ENCODE data around the gene CHAT. TPM values are rescaled to one million over a fixed set of nuclear protein-coding genes. Genes with fewer than 3 reads are reported as not detected.

CHAT gene
- total and polyA plus RNA-seq, 12 donors: not detected

- ATAC-seq (peak in 1 of 8 donors; percentile 57), DNase-seq (no peak)
- H3K9me3 ChIP-seq: peaks cover 0 to 13% (median 0%) of the 10 kb centered on the region in 11 donors
- no peak overlapping the region for H3K4me3 ChIP-seq
- no peak for TF ChIP-seq CTCF (IDR thresholded peaks at IDR 0.05)
- no peaks in the 10 kb centered on the region for H3K36me3 ChIP-seq
- peaks cover 0 to 3% (median 0%) of the 10 kb centered on the region in 9 donors for H3K4me1 ChIP-seq
- no peak overlapping the region for H3K27ac ChIP-seq
- intact Hi-C loops (cut with DNase I): no loop called here
- 55 to 62% methylated on average over 3 of the region's 3 CpGs for WGBS, 2 donors
- peaks cover 0 to 6% (median 0%) of the 10 kb centered on the region in 7 donors for H3K27me3 ChIP-seq
Measured at GRCh38 chr10:49569031-49569631, 44.7 kb upstream of the CHAT start.

GRCh38 chr10:49571388-49571787 lies 42.4 kb upstream of the CHAT start:
- peaks cover 0 to 13% (median 0%) of the 10 kb centered on the region in 11 donors for H3K9me3 ChIP-seq
- no peaks in the 10 kb centered on the region for H3K36me3 ChIP-seq
- H3K4me1 ChIP-seq: no peaks in the 10 kb centered on the region
- H3K27ac ChIP-seq: no peak overlapping the region
- intact Hi-C loops (cut with DNase I): no loop called here
- H3K27me3 ChIP-seq: peaks cover 0 to 6% (median 0%) of the 10 kb centered on the region in 7 donors
- no peak for TF ChIP-seq CTCF (IDR thresholded peaks at IDR 0.05)
- no peak for ATAC-seq
- H3K4me3 ChIP-seq: no peak overlapping the region
- DNase-seq: no peak
- 39 to 53% methylated on average over 2 of the region's 2 CpGs for WGBS, 2 donors

GRCh38 chr10:49572594-49573114 lies 41.2 kb upstream of the CHAT start:
- no peak for TF ChIP-seq CTCF (IDR thresholded peaks at IDR 0.05)
- intact Hi-C loops (cut with DNase I): no loop called here
- Histone ChIP-seq H3K4me1 (no peaks in the 10 kb centered on the region), H3K9me3 (peaks cover 0 to 13% (median 0%) of the 10 kb centered on the region in 11 donors), H3K36me3 (no peaks in the 10 kb centered on the region), H3K4me3 (no peak overlapping the region), H3K27ac (no peak overlapping the region), H3K27me3 (peaks cover 0 to 6% (median 0%) of the 10 kb centered on the region in 7 donors)
- DNase-seq (no peak), ATAC-seq (no peak)
- 72 to 74% methylated on average over 9 of the region's 9 CpGs for WGBS, 2 donors

- 83% methylated on average over 11 of the region's 11 CpGs for WGBS, 2 donors
- Histone ChIP-seq H3K4me1 (no peaks in the 10 kb centered on the region), H3K36me3 (no peaks in the 10 kb centered on the region), H3K4me3 (no peak overlapping the region), H3K27me3 (peaks cover 0 to 6% (median 0%) of the 10 kb centered on the region in 7 donors), H3K9me3 (no peaks in the 10 kb centered on the region), H3K27ac (no peak overlapping the region)
- DNase-seq (no peak), ATAC-seq (no peak)
- intact Hi-C loops (cut with DNase I): no loop called here
- no peak for TF ChIP-seq CTCF (IDR thresholded peaks at IDR 0.05)
Measured at GRCh38 chr10:49575489-49576072, 38.3 kb upstream of the CHAT start.
